OCI-LY1 (cell line): ENCODE data around the gene INPP4A.

Experiments
- H2AFZ ChIP-seq: fragments of 200-600 bp; sonication (generic), shearing (Covaris generic); 2 replicates; pipeline ENCODE4 v1.6.0; 2014; ENCODE audit warnings: antibody characterized with exemption, mild to moderate bottlenecking, low read length
- H3F3A ChIP-seq: fragments of 200-600 bp; sonication (generic), shearing (Covaris generic); 2 replicates; pipeline ENCODE4 v1.6.0; 2014; ENCODE audit warnings: mild to moderate bottlenecking, antibody characterized with exemption, low read length, moderate library complexity; ENCODE audit not compliant: insufficient read depth
- H3K27ac ChIP-seq: fragments of 200-600 bp; sonication (generic); 2 replicates; pipeline ENCODE4 v1.5.1; 2014; ENCODE audit warnings: low read length, mixed run types, mild to moderate bottlenecking, low read depth; ENCODE audit not compliant: poor library complexity, severe bottlenecking
- H3K27me3 ChIP-seq: fragments of 200-600 bp; sonication (generic); 2 replicates; pipeline ENCODE4 v1.6.0; 2014; ENCODE audit warnings: antibody characterized with exemption, mild to moderate bottlenecking, low read length, moderate library complexity; ENCODE audit not compliant: insufficient read depth
- H3K36me3 ChIP-seq: fragments of 200-600 bp; sonication (generic); 2 replicates; pipeline ENCODE4 v1.6.1; 2014; ENCODE audit warnings: mild to moderate bottlenecking, antibody characterized with exemption, low read length, moderate library complexity, mixed read lengths; ENCODE audit not compliant: insufficient read depth
- H3K4me1 ChIP-seq: fragments of 200-600 bp; sonication (generic); 2 replicates; pipeline ENCODE4 v1.5.1; 2014; ENCODE audit warnings: mild to moderate bottlenecking, low read length, moderate library complexity; ENCODE audit not compliant: insufficient read depth, severe bottlenecking
- H3K4me2 ChIP-seq: fragments of 200-600 bp; sonication (generic), shearing (Covaris generic); 2 replicates; pipeline ENCODE4 v1.6.1; 2014; ENCODE audit warnings: low read length
- H3K4me3 ChIP-seq: fragments of 200-600 bp; sonication (generic); 2 replicates; pipeline ENCODE4 v1.5.1; 2014; ENCODE audit warnings: low read length, low read depth, mild to moderate bottlenecking, mixed read lengths; ENCODE audit not compliant: poor library complexity, severe bottlenecking
- H3K79me2 ChIP-seq: fragments of 200-600 bp; shearing (Covaris generic); 2 replicates; pipeline ENCODE4 v1.6.1; 2016; ENCODE audit warnings: mixed run types, low read length, mixed read lengths; ENCODE audit not compliant: insufficient read depth
- H3K9ac ChIP-seq: fragments of 200-600 bp; sonication (generic), shearing (Covaris generic); 2 replicates; pipeline ENCODE4 v1.6.1; 2014; ENCODE audit warnings: mild to moderate bottlenecking, low read length, mixed read lengths
- H3K9me2 ChIP-seq: fragments of 200-600 bp; sonication (generic), shearing (Covaris generic); 2 replicates; pipeline ENCODE4 v1.6.1; 2014; ENCODE audit warnings: low read depth, mild to moderate bottlenecking, low read length, mixed read lengths
- H3K9me3 ChIP-seq: fragments of 200-600 bp; shearing (Covaris generic); 2 replicates; pipeline ENCODE4 v1.6.1; 2014; ENCODE audit warnings: low read length, mixed read lengths
- H4K20me1 ChIP-seq: fragments of 200-600 bp; sonication (generic), shearing (Covaris generic); 2 replicates; pipeline ENCODE4 v1.6.0; 2016; ENCODE audit warnings: mild to moderate bottlenecking, low read length; ENCODE audit not compliant: insufficient read depth
- CTCF ChIP-seq: fragments of 200-600 bp; sonication (generic), shearing (Covaris generic); IDR thresholded peaks from 2 replicates; pipeline ENCODE4 v1.5.1; 2017; ENCODE audit warnings: mild to moderate bottlenecking, antibody characterized with exemption, low read length, moderate library complexity, mixed read lengths
- EZH2 ChIP-seq: fragments of 200-600 bp; sonication (generic), shearing (Covaris generic); IDR thresholded peaks from 2 replicates; pipeline ENCODE4 v1.8.0; 2017; ENCODE audit warnings: borderline replicate concordance, mixed run types, mild to moderate bottlenecking, antibody characterized with exemption, low read length, moderate library complexity, mixed read lengths

INPP4A gene

GRCh38 chr2:98487101-98487805 is 42.6 kb downstream of the INPP4A start:
- Histone ChIP-seq H4K20me1 (0 out of 2 replicates have a peak, but pooled peaks cover under 1% of the 10 kb centered on the region), H3F3A (no peaks in the 10 kb centered on the region), H3K9me3 (no peaks in the 10 kb centered on the region), H3K4me2 (no peak overlapping the region), H3K36me3 (no peaks in the 10 kb centered on the region), H3K9ac (no peak overlapping the region), H3K4me3 (no peak overlapping the region), H3K79me2 (no peaks in the 10 kb centered on the region), H3K4me1 (no peaks in the 10 kb centered on the region), H3K27ac (no peak overlapping the region), H3K9me2 (no peaks in the 10 kb centered on the region), H3K27me3 (no peaks in the 10 kb centered on the region; the same call in 1 of the 2 replicates), H2AFZ (no peak overlapping the region)
- no peak for TF ChIP-seq CTCF
- no peak for TF ChIP-seq EZH2

GRCh38 chr2:98487806-98488189 is 43.1 kb downstream of the INPP4A start:
- no peaks in the 10 kb centered on the region for H3K9me3 ChIP-seq
- H3K4me3 ChIP-seq: no peak overlapping the region
- no peak overlapping the region for H3K9ac ChIP-seq
- no peak for TF ChIP-seq EZH2
- TF ChIP-seq CTCF: peak; percentile 74
- no peaks in the 10 kb centered on the region for H3K79me2 ChIP-seq
- H3K36me3 ChIP-seq: no peaks in the 10 kb centered on the region
- no peaks in the 10 kb centered on the region for H3K4me1 ChIP-seq
- H4K20me1 ChIP-seq: no peaks in the 10 kb centered on the region
- H3K4me2 ChIP-seq: no peak overlapping the region
- no peaks in the 10 kb centered on the region for H3F3A ChIP-seq
- no peak overlapping the region for H2AFZ ChIP-seq
- no peak overlapping the region for H3K27ac ChIP-seq
- H3K27me3 ChIP-seq: no peaks in the 10 kb centered on the region; the same call in 1 of the 2 replicates
- no peaks in the 10 kb centered on the region for H3K9me2 ChIP-seq

DNA sequence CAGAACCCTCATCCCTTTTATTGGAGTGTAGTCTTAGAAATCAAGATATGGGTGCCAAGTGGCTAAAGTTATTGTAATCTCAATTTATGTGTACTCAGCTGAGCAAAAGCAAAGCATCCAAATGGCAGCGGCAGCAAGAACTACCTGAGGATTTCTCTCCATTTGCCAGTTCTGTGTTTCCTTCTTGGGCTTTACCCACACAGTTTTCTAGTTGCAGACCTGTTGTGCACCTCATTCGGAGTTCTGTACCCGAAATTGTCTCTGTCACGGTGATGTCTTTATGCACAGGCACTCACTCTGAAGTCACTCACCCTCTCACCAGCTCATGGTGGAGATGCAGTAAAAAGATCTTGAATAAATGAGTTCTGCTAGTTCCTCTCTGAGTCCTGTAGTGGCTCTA is 43.6 kb downstream of the INPP4A start:
- Histone ChIP-seq H3K9me2 (no peaks in the 10 kb centered on the region), H3K79me2 (no peaks in the 10 kb centered on the region), H3K9me3 (no peaks in the 10 kb centered on the region), H3K36me3 (no peaks in the 10 kb centered on the region), H3F3A (no peaks in the 10 kb centered on the region), H3K4me3 (no peak overlapping the region), H4K20me1 (no peaks in the 10 kb centered on the region), H3K4me1 (no peaks in the 10 kb centered on the region), H3K4me2 (no peak overlapping the region), H3K9ac (no peak overlapping the region), H2AFZ (no peak overlapping the region), H3K27ac (no peak overlapping the region), H3K27me3 (no peaks in the 10 kb centered on the region; the same call in 1 of the 2 replicates)
- no peak for TF ChIP-seq CTCF
- TF ChIP-seq EZH2: no peak
